NCI-H2196 (cell line): ENCODE measurements around the gene CNR2.
"Not testable (repeated sequence)": the region's sequence is repeated elsewhere in the genome, so short reads cannot be mapped to it uniquely, and the experiment has no call there.

Experiments used
- DNase-seq: peaks from one replicate; lab custom pipeline; 2025; ENCODE audit not compliant: unreplicated experiment; lab: John Stamatoyannopoulos, UW

Gene CNR2

DNA sequence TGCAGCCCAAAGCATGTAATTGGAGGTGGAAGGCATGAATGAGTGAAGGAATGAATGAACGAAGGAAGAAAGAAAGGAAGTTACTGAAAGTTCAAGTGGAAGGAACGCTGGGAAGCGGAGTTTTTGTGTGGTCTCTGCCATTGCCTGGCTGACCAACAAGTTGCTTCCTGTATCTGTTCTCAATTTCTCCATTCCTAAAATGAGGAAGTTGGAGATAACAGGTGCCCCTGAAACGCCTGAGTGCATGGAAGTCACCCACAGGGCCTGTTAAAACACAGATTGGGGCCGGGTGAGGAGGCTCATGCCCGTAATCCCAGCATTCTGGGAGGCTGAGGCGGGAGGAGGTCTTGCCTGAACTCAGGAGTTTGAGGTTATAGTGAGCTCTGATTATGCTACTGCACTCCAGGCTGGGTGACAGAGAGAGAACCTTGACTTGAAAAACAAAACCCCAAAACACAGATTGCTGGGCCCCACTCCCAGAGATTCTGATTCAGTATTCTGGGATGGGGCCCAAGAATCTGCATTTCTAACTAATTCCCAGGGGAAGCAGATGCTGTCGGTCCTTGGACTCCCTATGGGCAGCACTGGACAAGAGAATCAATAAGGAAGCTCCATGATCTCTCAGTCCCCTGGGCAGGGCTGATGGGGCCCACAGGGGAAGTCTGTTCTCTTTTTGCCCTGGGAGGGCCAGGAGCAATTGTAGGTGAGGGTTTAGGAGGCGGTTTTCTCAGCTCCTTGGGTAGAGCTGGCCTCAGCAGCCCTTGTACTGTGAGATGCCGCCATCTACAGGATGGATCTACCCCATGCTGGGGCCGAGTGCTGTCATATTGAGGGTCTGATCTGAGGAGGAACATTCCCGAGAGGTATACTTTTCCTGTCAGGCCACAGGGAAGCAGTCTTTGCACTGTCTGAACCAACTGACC lies 3.3 kb upstream of the CNR2 start:
- DNase-seq, result peak; percentile 42

DNA sequence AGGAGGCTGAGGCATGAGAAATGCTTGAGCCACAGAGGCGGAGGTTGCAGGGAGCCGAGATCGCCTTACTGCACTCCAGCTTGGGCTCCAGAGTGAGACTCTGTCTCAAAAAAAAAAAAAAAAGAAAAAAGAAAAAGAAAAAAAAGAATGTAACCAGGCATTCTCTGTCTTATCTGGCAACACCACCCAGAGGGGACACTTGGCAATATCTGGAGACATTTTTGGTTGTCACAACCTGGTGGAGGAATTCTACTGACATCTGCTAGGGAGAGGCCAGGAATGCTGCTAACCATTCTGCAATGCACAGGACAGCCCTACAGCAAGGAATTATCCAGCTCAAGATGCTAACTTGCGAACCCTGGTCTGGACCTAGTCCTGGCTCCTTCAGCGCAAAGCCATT lies 2.3 kb upstream of the CNR2 start:
- DNase-seq, result no peak

DNA sequence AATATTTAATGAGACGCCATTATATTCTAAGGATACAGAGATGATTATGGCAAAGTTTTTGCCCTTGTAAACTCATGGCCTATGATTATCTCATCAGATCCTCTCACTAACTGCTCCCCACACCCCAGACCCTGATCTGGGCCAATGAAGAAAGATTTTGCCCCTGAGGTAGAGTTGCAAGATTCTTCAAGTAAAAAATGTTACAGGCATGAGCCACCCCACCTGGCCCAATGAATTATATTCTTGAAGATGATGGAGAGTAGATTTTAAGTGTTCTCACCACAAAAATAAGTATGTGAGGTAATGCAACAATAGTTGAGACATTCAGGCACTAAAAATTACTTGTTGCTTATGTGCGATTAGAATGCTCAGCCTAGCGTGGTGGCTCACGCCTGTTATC lies 1.8 kb upstream of the CNR2 start:
- DNase-seq, result no peak

DNA sequence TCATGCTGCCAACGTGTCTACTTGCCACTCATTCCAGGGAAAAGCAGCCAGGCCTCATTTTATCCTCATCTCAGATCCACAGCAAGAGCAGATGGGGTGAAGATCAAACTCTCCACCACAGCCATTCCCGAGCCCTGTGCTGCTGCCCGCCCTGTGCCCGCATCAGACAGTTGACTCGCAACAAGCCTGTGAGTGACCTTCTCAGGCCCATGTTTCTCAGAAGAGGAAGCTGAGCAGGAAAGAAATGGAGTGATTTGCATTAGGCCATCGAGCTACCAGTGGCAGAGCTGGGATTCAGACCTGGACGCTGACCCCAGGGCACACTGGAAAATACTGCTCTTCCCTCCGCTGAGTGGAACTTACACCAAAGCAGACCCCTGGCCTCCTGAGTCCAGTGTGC lies 1.2 kb downstream of the CNR2 start:
- no peak for DNase-seq

- no peak for DNase-seq
Measured at GRCh38 chr1:23910553-23911246, 2.5 kb downstream of the CNR2 start.

DNA sequence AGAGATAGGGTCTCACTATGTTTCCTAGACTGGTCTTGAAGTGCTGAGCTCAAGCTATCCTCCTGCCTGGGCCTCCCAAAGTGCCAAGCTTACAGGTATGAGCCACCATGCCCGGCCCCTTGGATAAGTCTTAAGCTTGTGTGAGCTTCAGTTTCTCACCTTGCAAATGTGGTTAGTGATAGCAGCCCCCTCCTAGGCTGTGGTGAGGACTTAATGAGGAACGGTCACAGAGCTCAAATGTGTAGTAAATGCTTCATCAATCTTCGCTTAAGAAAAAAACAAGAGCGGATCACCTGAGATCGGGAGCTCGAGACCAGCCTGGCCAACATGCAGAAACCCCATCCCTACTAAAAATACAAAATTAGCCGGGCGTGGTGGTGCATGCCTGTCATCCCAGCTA lies 3.0 kb downstream of the CNR2 start:
- DNase-seq, result no peak

- DNase-seq, result no peak
Measured at GRCh38 chr1:23909412-23909811, 3.8 kb downstream of the CNR2 start.

- DNase-seq, result no peak
Measured at GRCh38 chr1:23908453-23909341, 4.5 kb downstream of the CNR2 start.

GRCh38 chr1:23906731-23907130 lies 6.4 kb downstream of the CNR2 start:
- no peak for DNase-seq

- no peak for DNase-seq
Measured at GRCh38 chr1:23905461-23906025, 7.6 kb downstream of the CNR2 start.

DNA sequence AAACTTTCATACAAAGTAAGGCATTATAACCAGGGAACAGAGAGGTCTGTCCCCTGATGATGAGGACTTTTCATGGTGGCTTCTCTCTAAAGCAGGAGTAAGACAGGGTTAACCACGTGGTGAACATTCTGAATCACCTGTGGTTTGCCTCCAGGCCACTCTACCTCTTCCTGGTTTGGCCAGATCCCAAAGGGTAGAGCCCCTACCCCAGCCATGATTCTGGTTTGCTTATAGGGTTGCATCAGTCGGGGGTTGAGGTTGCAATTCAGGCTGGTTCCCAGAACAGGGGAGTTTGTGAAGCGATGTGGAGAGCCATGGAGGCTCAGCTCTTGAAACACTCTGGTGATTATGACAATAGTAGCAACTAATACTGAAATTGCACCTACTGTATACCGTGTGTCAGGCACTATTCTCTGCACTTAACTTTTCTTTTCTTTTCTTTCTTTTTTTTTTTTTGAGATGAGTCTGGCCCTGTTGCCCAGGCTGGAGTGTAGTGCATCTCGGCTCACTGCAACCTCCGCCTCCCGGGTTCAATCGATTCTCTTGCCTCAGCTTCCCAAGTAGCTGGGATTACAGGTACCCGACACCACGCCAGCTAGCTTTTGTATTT lies 8.3 kb downstream of the CNR2 start:
- no peak for DNase-seq

GRCh38 chr1:23903754-23904153 lies 9.4 kb downstream of the CNR2 start:
- no peak for DNase-seq

DNA sequence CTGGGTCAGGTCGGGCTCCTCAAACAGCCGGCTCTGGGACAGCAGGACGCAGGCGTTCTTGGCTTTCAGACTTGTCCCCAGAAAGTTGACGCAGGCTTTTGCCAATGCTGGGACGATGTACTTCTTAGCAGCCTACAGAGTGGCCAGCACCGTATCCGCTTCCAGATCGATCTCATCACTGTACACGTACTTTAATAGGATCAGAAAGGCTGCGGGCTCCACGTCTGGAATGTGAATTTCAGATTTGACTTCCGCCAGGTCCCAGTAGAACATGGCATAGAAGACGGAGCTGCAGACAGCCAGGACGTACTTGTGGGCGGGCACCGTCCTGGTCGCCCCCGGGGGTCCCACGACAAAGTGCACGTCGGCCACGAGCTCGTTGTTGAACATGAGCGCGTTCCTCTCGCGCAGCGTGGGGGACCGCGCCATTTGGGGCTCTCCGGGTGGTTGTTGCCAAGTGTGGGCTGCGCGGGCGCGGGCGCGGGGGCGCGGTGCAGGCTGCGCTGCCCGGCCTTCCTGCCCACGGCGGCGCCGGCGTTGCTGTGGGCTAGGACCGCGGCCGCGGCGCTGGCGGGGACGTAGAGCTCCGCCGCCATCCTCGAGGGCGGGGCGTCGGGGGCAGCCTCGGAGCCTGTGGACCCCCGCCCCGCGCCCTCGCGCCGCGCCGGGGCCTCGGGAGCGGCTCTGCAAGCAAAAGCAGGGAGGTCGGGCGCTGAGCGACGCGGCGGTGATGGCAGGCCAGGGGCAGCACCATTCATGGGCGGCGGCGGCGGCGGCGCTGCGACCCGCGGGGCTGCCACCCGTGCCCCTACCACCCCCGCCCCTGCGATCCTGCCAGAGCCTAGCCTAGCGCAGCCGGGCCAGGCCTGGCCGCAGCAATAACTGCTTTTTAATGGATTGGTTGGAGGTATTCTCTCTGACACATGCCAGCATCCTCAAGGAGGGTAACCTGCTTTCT lies 10.6 kb downstream of the CNR2 start:
- DNase-seq, result no peak

- not testable (repeated sequence) for DNase-seq
Measured at GRCh38 chr1:23900017-23900416, 13.1 kb downstream of the CNR2 start.

DNA sequence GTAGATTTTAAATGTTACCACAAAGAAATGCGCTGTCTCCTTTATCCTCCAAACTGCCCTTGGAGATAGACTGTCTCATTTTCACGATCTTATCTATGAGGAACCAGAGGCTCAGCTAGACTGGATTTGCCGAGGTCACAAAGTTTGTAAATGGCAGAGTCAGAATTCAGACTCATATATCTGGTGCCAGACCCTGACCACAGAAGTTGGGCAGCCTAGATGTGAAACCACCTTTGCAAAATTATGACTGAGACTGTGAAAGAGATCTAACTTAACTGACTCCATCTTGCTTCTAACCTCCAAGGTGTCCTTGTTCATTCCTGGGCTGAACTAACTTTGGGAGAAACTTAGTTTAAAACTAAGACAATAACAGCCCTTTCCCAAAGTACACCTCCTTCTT lies 14.1 kb downstream of the CNR2 start:
- no peak for DNase-seq

DNA sequence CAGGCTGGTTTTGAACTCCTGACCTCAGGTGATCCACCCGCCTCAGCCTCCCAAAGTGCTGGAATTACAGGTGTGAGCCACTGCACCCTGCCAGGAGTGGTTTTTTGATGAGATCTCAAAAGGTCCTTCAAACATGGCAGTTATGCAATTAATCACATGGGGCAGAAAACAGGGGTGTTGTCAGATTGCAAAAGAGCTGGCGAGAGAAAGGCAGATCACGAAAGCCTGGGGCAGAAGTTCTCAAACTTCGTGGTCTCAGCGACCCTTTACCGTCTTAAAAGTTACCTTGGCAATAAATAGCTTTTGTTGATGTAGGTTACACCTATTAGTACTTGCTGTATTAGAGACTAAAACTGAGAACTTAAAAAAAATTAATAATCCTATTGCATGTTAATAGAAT lies 16.1 kb downstream of the CNR2 start:
- no peak for DNase-seq

DNA sequence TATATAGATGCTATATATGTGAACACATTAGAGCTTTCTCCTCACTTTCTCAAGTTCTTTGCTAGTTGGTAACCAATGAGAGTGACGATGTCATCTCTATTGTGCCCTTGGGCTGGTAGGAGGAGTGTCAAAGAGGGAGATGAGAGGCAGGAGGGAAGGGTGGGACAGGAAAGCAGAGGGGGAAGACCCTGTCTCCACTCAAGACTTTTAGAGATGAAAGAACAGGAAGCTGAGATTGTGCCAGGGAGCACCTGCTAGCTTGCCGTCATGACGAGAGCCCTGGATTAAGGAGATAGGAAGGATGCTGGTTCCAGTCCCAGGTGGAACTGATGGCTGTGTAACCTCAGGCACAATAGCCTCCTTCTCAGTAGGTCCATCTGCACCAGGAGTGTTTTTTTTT lies 16.7 kb downstream of the CNR2 start:
- DNase-seq, result no peak

DNA sequence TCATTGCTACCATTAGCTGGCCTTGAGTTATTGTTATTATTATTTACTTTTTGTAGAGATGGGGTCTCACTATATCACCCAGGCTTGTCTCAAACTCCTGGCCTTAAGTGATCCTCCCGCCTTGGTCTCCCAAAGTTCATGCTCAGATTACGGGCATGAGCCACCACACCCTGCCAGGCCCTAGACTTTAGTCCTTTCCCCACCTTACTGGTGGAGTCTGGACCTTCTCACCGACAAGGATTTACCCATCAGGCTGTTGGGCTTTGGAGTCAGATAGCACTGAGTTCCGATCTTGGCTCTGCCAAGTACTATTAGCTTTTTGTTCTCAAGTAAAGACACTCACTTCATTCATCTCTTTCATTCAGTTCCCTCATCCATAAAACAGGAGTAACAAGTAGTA lies 17.2 kb downstream of the CNR2 start:
- no peak for DNase-seq

DNA sequence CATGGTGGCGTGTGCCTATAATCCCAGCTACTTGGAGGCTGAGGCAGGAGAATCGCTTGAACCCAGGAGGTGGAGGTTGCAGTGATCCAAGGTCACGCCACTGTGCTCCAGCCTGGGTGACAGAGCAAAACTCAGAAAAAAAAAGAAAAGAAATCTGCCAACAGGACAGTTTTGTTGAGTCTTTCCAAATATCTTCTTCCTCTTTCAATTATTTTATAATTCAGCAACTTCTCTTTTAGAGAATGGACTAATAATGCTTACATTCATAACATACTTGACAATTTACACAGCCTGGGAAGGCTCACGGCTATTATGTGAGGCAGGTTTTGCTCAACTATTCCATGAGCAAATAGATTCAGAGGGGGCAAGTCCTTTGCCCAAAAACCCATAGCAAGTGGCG lies 18.1 kb downstream of the CNR2 start:
- DNase-seq, result no peak

DNA sequence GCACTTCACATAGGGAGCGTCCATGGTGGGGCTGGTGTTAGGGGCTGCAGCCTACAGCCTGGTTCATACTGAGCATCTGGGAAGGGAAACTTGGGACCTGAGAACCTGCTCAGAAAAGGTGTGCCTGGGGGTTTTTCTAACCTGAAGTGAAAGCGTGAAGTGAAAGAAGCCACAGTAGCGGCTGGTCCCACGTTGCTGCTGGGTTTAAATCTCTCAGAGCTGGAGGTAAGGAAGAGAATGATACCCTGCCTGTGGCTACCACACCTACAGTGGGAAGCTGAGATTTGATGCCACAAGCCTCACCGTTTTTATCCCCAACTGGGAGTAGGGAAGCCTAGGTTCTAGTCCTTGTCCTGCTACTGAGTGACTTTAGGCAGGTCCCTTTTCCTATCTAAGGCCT lies 24.1 kb downstream of the CNR2 start:
- DNase-seq, result no peak
